ENCODE data around the gene GMCL1. TPM values are rescaled to one million over a fixed set of nuclear protein-coding genes. Genes with fewer than 3 reads are reported as not detected.
A peak's percentile ranks its signal among the peaks of the same experiment; 100 is the strongest.

GMCL1 gene
- total and polyA plus RNA-seq, 2 of the 13 experiments (the other 11 are each of a cell fraction or from before 2014, with no cell fraction given): 18.7 to 24.0 TPM

DNA sequence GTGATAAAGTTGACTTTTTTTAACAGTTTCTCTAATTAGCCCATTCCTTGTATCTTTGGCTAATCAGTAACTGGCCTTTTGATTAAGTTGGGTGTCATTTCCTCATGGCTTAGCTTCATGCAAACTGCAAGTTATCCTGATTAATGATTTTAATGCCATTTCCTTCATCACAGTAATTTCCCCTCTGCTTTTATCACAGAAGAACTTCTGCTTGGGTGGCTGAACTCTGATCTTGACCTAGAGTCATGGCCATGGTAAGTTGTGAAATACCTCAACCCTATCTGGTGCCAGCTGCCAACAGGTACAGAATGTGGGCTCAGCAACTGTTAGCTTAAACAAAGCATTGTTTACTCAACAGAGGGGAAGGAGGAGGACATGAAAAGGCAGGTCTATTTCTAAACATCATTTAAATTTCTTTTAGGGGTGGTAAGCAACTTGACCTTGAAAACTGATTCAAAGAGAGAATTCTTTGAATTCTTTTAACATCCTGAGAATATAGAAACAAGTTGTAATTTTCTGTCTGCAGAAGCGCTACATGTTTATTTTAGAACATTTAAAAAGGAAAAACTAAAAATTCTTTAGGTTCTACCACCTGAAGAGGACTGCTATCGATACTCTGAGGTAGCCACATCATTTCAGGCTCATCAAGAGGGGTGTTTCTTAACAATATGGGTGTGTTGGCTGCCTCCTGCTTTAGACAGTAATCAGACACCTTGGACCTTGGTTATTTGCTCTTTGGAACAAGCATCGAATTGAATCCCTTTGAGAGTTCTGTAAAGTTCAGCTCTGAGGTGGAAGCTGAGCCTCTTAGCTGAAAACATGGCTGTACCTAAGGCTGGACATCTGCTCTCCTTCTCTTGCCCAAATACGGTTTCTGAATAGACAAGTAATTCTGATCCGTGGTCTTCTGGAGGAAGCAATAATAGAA lies 47.9 kb upstream of the GMCL1 start (continued):
- TF ChIP-seq GABPA (IDR thresholded peaks at IDR 0.05; ENCODE audit: low read depth, low read length): no peak
- TF ChIP-seq GABPA (CRISPR knock-in tag; IDR thresholded peaks at IDR 0.05; ENCODE audit: low read depth): peak; percentile 55; the same call in 1 of the 2 replicates
- TF ChIP-seq CC2D1A (CRISPR knock-in tag; IDR thresholded peaks at IDR 0.05): no peak
- TF ChIP-seq, protein P1, sequence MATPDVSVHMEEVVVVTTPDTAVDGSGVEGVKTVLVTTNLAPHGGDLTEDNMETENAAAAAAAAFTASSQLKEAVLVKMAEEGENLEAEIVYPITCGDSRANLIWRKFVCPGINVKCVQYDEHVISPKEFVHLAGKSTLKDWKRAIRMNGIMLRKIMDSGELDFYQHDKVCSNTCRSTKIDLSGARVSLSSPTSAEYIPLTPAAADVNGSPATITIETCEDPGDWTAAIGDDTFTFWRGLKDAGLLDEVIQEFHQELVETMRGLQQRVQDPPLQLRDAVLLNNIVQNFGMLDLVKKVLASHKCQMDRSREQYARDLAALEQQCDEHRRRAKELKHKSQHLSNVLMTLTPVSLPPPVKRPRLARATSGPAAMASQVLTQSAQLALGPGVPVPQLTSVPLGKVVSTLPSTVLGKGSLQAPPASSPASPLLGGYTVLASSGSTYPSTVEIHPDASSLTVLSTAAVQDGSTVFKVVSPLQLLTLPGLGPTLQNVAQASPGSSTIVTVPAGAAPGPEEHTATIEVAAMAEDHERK (CRISPR knock-in tag; IDR thresholded peaks at IDR 0.05; ENCODE audit: low read depth): peak; percentile 36; the same call in 1 of the 2 replicates
- TF ChIP-seq FOXP1 (IDR thresholded peaks at IDR 0.05): no peak
- TF ChIP-seq FOXP1 (CRISPR knock-in tag; IDR thresholded peaks at IDR 0.05): peak; percentile 96
- TF ChIP-seq ZNF766 (CRISPR knock-in tag; IDR thresholded peaks at IDR 0.05; ENCODE audit: borderline replicate concordance): no peak
- TF ChIP-seq, protein P2, sequence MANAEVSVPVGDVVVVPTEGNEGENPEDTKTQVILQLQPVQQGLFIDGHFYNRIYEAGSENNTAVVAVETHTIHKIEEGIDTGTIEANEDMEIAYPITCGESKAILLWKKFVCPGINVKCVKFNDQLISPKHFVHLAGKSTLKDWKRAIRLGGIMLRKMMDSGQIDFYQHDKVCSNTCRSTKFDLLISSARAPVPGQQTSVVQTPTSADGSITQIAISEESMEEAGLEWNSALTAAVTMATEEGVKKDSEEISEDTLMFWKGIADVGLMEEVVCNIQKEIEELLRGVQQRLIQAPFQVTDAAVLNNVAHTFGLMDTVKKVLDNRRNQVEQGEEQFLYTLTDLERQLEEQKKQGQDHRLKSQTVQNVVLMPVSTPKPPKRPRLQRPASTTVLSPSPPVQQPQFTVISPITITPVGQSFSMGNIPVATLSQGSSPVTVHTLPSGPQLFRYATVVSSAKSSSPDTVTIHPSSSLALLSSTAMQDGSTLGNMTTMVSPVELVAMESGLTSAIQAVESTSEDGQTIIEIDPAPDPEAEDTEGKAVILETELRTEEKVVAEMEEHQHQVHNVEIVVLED (CRISPR knock-in tag; IDR thresholded peaks at IDR 0.05; ENCODE audit: borderline replicate concordance): peak; percentile 50; the same call in 1 of the 2 replicates
- TF ChIP-seq PAF1 (CRISPR knock-in tag; IDR thresholded peaks at IDR 0.05): no peak
- no peak for TF ChIP-seq ZBTB37 (CRISPR knock-in tag; IDR thresholded peaks at IDR 0.05)
- no peak for TF ChIP-seq SOX6 (IDR thresholded peaks at IDR 0.05)
- peak; percentile 98 for TF ChIP-seq SOX6 (CRISPR knock-in tag; IDR thresholded peaks at IDR 0.05)
- no peak for TF ChIP-seq RFX1 (IDR thresholded peaks at IDR 0.05)
- TF ChIP-seq, protein P3, sequence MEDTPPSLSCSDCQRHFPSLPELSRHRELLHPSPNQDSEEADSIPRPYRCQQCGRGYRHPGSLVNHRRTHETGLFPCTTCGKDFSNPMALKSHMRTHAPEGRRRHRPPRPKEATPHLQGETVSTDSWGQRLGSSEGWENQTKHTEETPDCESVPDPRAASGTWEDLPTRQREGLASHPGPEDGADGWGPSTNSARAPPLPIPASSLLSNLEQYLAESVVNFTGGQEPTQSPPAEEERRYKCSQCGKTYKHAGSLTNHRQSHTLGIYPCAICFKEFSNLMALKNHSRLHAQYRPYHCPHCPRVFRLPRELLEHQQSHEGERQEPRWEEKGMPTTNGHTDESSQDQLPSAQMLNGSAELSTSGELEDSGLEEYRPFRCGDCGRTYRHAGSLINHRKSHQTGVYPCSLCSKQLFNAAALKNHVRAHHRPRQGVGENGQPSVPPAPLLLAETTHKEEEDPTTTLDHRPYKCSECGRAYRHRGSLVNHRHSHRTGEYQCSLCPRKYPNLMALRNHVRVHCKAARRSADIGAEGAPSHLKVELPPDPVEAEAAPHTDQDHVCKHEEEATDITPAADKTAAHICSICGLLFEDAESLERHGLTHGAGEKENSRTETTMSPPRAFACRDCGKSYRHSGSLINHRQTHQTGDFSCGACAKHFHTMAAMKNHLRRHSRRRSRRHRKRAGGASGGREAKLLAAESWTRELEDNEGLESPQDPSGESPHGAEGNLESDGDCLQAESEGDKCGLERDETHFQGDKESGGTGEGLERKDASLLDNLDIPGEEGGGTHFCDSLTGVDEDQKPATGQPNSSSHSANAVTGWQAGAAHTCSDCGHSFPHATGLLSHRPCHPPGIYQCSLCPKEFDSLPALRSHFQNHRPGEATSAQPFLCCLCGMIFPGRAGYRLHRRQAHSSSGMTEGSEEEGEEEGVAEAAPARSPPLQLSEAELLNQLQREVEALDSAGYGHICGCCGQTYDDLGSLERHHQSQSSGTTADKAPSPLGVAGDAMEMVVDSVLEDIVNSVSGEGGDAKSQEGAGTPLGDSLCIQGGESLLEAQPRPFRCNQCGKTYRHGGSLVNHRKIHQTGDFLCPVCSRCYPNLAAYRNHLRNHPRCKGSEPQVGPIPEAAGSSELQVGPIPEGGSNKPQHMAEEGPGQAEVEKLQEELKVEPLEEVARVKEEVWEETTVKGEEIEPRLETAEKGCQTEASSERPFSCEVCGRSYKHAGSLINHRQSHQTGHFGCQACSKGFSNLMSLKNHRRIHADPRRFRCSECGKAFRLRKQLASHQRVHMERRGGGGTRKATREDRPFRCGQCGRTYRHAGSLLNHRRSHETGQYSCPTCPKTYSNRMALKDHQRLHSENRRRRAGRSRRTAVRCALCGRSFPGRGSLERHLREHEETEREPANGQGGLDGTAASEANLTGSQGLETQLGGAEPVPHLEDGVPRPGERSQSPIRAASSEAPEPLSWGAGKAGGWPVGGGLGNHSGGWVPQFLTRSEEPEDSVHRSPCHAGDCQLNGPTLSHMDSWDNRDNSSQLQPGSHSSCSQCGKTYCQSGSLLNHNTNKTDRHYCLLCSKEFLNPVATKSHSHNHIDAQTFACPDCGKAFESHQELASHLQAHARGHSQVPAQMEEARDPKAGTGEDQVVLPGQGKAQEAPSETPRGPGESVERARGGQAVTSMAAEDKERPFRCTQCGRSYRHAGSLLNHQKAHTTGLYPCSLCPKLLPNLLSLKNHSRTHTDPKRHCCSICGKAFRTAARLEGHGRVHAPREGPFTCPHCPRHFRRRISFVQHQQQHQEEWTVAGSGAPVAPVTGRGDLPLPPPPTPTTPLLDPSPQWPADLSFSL (CRISPR knock-in tag; IDR thresholded peaks at IDR 0.05): no peak
